Ectodermal cell (in vitro differentiated cells): ENCODE data around the gene PTN.

Source experiments
- H3K27ac ChIP-seq: 2 replicates; pipeline ENCODE4 v1.7.0; 2013; ENCODE audit warnings: mild to moderate bottlenecking, low read depth, low read length; ENCODE audit not compliant: insufficient read depth, poor library complexity, severe bottlenecking
- H3K27me3 ChIP-seq: 2 replicates; pipeline ENCODE4 v1.7.0; 2013; ENCODE audit warnings: mild to moderate bottlenecking, low read length; ENCODE audit not compliant: insufficient read depth, control insufficient read depth, poor library complexity, severe bottlenecking
- H3K36me3 ChIP-seq: one replicate; pipeline ENCODE4 v1.7.0; 2013; ENCODE audit warnings: low read length; ENCODE audit not compliant: control insufficient read depth, insufficient read depth
- H3K4me1 ChIP-seq: one replicate; pipeline ENCODE4 v1.7.0; 2013; ENCODE audit warnings: low read length; ENCODE audit not compliant: control insufficient read depth, insufficient read depth
- H3K4me3 ChIP-seq: 2 replicates; pipeline ENCODE4 v1.7.0; 2013; ENCODE audit warnings: low read depth, low read length, control low read depth; ENCODE audit not compliant: insufficient read depth
- H3K9me3 ChIP-seq: 2 replicates; pipeline ENCODE4 v1.7.0; 2013; ENCODE audit warnings: mild to moderate bottlenecking, low read length, moderate library complexity; ENCODE audit not compliant: control insufficient read depth
- WGBS, 2 experiments: methylation state at CpG; one replicate each; pipeline ENCODE4 v1.1.7; 2013; ENCODE audit warnings: missing lambda C conversion rate in 2 of 2; 5-methylcytosine and 5-hydroxymethylcytosine counted together

The PTN gene

GRCh38 chr7:137302081-137302480, 41.5 kb downstream of the PTN start:
- H3K27ac ChIP-seq = no peak overlapping the region
- H3K36me3 ChIP-seq = no peaks in the 10 kb centered on the region
- peaks cover 43% of the 10 kb centered on the region for H3K4me1 ChIP-seq
- 56 to 68% methylated on average over 1 to 2 of the region's 2 CpGs for WGBS, 2 experiments
- no peaks in the 10 kb centered on the region for H3K9me3 ChIP-seq
- no peak overlapping the region for H3K4me3 ChIP-seq
- no peaks in the 10 kb centered on the region for H3K27me3 ChIP-seq

GRCh38 chr7:137298464-137298794, 45.1 kb downstream of the PTN start:
- H3K36me3 ChIP-seq = no peaks in the 10 kb centered on the region
- no peak overlapping the region for H3K4me3 ChIP-seq
- H3K4me1 ChIP-seq = peaks cover 12% of the 10 kb centered on the region
- H3K27me3 ChIP-seq = no peaks in the 10 kb centered on the region
- 86 to 92% methylated on average over 1 of the region's 1 CpG for WGBS, 2 experiments
- H3K27ac ChIP-seq = no peak overlapping the region
- H3K9me3 ChIP-seq = no peaks in the 10 kb centered on the region

- Histone ChIP-seq H3K4me3 (no peak overlapping the region), H3K36me3 (peaks cover 2% of the 10 kb centered on the region), H3K4me1 (peaks cover 9% of the 10 kb centered on the region), H3K27me3 (no peaks in the 10 kb centered on the region), H3K9me3 (no peaks in the 10 kb centered on the region), H3K27ac (no peak overlapping the region)
- WGBS, 2 experiments = 81 to 82% methylated on average over 8 to 9 of the region's 9 CpGs
Measured at GRCh38 chr7:137297551-137298463, 45.7 kb downstream of the PTN start.

- Histone ChIP-seq H3K36me3 (peaks cover 2% of the 10 kb centered on the region), H3K27ac (no peak overlapping the region), H3K4me1 (peaks cover 3% of the 10 kb centered on the region), H3K4me3 (no peak overlapping the region), H3K27me3 (no peaks in the 10 kb centered on the region), H3K9me3 (no peaks in the 10 kb centered on the region)
- 97 to 100% methylated on average over 2 of the region's 2 CpGs for WGBS, 2 experiments
Measured at GRCh38 chr7:137296576-137296975, 47.0 kb downstream of the PTN start.

GRCh38 chr7:137295739-137296324, 47.7 kb downstream of the PTN start:
- no peaks in the 10 kb centered on the region for H3K9me3 ChIP-seq
- 84 to 87% methylated on average over 2 of the region's 2 CpGs for WGBS, 2 experiments
- H3K4me3 ChIP-seq = no peak overlapping the region

GRCh38 chr7:137289101-137289500, 54.4 kb downstream of the PTN start:
- Histone ChIP-seq H3K4me3 (no peak overlapping the region), H3K27ac (no peak overlapping the region), H3K4me1 (no peaks in the 10 kb centered on the region), H3K36me3 (peaks cover 2% of the 10 kb centered on the region), H3K9me3 (no peaks in the 10 kb centered on the region), H3K27me3 (no peaks in the 10 kb centered on the region)
- WGBS, 2 experiments = 81 to 84% methylated on average over 4 of the region's 4 CpGs

More at GRCh38 chr7:137295739-137296324, 47.7 kb downstream of the PTN start:
- Histone ChIP-seq H3K27ac (no peak overlapping the region), H3K36me3 (peaks cover 2% of the 10 kb centered on the region), H3K27me3 (no peaks in the 10 kb centered on the region), H3K4me1 (peaks cover 3% of the 10 kb centered on the region)

- no peak overlapping the region for H3K27ac ChIP-seq
- no peaks in the 10 kb centered on the region for H3K36me3 ChIP-seq
- WGBS, 2 experiments = 96 to 100% methylated on average over 2 of the region's 3 CpGs
Measured at GRCh38 chr7:137287651-137288258, 55.8 kb downstream of the PTN start.

GRCh38 chr7:137283153-137283552, 60.4 kb downstream of the PTN start:
- Histone ChIP-seq H3K4me3 (no peak overlapping the region), H3K4me1 (no peaks in the 10 kb centered on the region)
- WGBS, 2 experiments = 90 to 96% methylated on average over 6 of the region's 6 CpGs

More at GRCh38 chr7:137287651-137288258, 55.8 kb downstream of the PTN start:
- H3K4me3 ChIP-seq = no peak overlapping the region
- H3K27me3 ChIP-seq = no peaks in the 10 kb centered on the region
- H3K9me3 ChIP-seq = no peaks in the 10 kb centered on the region
- no peaks in the 10 kb centered on the region for H3K4me1 ChIP-seq

GRCh38 chr7:137282043-137282442, 61.5 kb downstream of the PTN start:
- no peaks in the 10 kb centered on the region for H3K36me3 ChIP-seq
- H3K27me3 ChIP-seq = no peaks in the 10 kb centered on the region
- no peak overlapping the region for H3K4me3 ChIP-seq
- no peaks in the 10 kb centered on the region for H3K9me3 ChIP-seq
- H3K4me1 ChIP-seq = no peaks in the 10 kb centered on the region
- H3K27ac ChIP-seq = no peak overlapping the region

More at GRCh38 chr7:137283153-137283552, 60.4 kb downstream of the PTN start:
- no peak overlapping the region for H3K27ac ChIP-seq
- no peaks in the 10 kb centered on the region for H3K36me3 ChIP-seq
- no peaks in the 10 kb centered on the region for H3K27me3 ChIP-seq
- no peaks in the 10 kb centered on the region for H3K9me3 ChIP-seq

GRCh38 chr7:137276189-137276588, 67.3 kb downstream of the PTN start:
- 86 to 91% methylated on average over 5 of the region's 5 CpGs for WGBS, 2 experiments
- no peaks in the 10 kb centered on the region for H3K4me1 ChIP-seq
- no peak overlapping the region for H3K27ac ChIP-seq
- no peaks in the 10 kb centered on the region for H3K36me3 ChIP-seq
- no peaks in the 10 kb centered on the region for H3K27me3 ChIP-seq
- H3K9me3 ChIP-seq = no peaks in the 10 kb centered on the region
- H3K4me3 ChIP-seq = no peak overlapping the region
